Measurements from ENCODE around the gene ITGB4.
A peak's percentile ranks its signal among the peaks of the same experiment; 100 is the strongest.

ITGB4 gene

GRCh38 chr17:75698659-75699058 is 22.6 kb upstream of the ITGB4 start:
- no peak for DNase-seq

DNA sequence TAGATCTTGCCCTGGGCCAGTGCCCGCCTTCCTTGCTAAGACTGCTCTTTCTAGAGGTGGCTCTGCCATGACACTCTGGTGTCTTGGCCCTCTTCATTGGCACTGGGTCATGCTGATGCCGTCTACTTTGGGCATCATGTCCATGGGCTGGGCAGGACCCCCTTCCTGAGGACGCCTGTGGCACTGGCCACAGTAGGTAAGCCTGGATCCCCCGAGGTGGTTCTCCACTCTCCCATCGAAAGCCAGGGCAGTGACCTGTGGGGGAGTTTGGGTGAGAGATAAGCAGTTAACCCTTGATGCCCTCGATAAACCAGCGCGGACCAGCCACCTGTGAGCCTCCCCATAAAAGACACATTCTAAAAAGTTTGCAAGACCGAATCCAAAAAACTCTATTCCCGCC is 20.0 kb upstream of the ITGB4 start:
- no peak for DNase-seq

DNA sequence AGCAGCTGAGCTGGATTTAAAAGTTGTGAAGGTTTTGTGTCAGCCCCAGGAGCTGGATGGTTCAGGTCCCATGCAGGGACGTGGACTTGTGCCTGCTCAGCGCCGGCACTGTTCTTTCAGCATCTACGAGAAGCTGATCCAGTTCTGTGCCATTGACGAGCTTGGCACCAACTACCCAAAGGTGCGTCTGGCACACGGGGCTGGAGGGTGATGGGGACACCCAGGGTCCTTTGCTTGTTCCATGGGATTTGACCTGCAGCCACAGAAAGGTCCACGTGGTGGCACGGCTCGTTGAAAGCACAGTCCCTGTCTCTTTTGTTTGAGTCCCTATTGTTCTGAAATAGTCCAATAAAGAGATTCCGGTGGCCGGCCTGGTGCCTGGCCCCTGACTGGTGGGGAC is 18.1 kb upstream of the ITGB4 start:
- DNase-seq, result no peak

GRCh38 chr17:75703591-75703990 is 17.7 kb upstream of the ITGB4 start:
- DNase-seq, result no peak

DNA sequence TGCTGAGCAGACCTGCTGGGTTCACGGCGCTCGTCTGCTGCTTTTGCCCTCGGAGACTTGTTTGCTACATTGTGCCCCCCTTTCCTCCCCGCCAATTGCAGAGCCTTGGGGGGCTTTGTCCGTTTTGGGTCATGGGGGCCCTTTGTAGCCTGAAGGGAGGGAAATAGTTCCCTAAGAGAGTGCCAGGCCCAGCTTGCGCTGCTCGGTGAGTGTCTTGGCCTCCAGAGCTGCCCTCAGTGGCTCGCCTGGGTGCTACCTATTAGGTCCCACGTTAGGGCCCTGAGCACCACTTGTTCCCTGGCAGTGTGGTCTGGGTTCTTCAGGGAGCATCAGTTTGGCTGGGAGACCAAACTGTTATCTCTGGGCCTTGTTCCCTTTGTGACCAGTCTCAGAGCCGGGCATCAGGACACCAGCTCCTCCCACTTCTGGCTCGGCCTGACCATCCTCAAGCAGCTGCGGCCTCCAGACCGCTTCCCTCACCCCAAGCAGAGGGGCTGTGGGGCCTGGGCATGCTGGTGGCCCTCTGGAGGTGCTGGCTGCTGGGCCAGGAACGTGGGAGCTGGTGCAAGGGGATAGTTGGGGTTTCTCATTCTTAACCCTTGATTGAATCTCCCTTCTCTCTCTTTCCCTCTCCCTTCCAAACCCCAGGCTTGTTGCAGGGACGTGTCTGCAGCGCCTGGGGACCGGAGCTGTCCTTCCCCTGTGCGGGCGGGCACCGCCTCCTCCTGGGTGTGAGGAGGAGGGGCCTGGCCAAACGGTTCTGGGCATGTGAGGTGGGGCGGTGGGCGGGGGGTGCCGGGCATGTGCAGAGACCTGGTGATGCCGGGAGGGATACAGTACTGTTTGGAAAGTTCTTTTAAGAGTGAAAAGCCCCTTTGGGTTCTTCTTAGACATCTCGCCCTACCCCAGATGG is 16.0 kb upstream of the ITGB4 start:
- no peak for DNase-seq

GRCh38 chr17:75706042-75706728 is 15.1 kb upstream of the ITGB4 start:
- DNase-seq, result no peak

- DNase-seq, result peak; percentile 77
Measured at GRCh38 chr17:75707079-75707571, 14.1 kb upstream of the ITGB4 start.

GRCh38 chr17:75712446-75712845 is 8.8 kb upstream of the ITGB4 start:
- DNase-seq, result no peak

GRCh38 chr17:75719732-75720131 is 1.5 kb upstream of the ITGB4 start:
- no peak for DNase-seq

GRCh38 chr17:75721463-75722011 is 278 bp downstream of the ITGB4 start:
- no peak for DNase-seq

- DNase-seq, result no peak
Measured at GRCh38 chr17:75722076-75722475, 817 bp downstream of the ITGB4 start.

DNA sequence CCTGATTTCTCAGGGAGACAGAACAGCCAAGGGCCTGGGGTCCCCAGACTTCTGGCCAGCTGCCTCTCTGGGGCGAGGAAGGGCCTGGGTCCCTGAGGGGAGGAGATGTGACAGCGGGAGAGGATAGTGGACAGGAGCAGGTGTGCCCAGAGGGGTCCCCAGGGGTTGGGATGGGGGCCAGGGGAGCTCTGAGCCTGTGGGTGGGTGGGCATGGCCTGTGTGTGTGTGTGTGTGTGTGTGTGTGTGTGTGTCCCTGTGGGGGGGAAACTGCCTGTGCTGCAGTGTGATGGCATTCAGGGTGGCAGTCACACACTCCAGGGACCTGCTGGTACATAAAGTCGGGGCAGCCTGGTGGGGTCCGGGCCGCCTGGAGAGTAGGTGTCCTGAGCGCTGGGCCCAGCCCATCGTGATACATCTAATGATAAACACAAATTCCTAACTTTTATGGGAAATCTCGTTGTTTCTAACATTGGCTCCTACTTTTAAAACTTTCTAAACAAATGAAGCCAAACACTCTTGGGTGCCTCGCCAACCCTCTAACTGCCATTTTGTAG is 1.4 kb downstream of the ITGB4 start:
- no peak for DNase-seq

DNA sequence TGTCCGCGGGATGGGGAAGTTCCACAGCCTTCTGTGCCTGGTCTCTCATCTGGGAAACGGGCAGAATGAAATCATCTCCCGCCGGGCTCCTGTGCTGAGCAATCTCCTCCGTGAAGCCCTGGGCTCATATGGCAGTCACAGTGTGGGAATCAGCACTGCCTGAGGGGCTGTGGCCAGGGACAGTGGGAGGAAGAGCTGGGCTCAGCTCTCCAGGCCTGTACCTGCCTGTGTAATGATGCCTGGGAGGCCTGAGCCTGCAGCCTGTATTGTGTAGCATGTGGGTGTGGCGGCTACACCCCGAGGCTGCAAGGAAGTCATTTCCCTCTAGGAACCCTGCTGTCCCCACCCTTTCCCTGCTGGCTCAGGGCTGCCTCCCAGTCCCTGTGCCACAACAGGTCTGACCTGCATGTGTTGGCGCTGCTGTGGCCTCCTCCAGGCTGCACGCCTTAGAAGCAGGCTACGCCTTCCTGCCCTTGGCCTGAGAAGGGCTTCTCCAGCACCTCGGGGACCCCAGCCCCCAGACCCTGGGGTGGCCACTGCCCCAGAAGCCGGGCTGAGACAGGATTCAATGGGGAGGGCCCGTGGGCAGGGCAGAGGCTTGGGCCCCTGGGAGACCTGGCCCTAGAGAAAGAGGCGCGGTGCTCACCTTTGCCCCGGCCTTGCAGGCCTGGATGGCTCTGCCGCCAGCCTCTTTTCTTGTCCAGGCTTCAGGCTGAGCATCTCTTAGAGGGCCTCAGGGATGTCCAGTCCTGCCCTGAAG is 2.1 kb downstream of the ITGB4 start:
- no peak for DNase-seq

- no peak for DNase-seq
Measured at GRCh38 chr17:75724016-75725003, 3.1 kb downstream of the ITGB4 start.

GRCh38 chr17:75725504-75725903 is 4.2 kb downstream of the ITGB4 start:
- no peak for DNase-seq

DNA sequence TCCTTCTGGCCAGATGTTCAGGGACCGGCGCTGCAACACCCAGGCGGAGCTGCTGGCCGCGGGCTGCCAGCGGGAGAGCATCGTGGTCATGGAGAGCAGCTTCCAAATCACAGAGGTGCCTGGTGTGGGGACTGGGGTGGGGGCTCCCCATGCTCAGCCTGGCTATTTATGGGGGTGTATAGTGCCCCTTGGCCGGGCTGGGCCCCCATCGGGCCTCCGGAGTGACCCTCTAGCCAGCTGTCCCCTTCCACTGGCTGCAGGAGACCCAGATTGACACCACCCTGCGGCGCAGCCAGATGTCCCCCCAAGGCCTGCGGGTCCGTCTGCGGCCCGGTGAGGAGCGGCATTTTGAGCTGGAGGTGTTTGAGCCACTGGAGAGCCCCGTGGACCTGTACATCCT is 6.1 kb downstream of the ITGB4 start:
- DNase-seq, result no peak

DNA sequence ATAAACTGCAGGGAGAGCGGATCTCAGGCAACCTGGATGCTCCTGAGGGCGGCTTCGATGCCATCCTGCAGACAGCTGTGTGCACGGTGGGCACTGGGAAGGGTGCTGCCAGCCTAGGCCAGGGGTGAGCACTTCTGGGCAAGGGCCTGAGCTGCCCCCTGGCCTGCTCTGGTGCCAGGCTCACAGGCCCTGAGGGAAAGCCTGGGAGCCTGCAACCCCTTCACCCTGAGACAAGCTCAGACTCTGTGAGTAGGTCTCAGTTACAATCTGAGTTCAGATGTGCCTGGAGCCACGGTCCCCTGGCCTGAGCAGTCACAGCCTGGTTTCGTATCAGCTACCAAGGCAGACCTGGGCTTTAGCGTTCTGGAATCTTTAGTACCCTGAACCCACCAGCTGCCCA is 8.1 kb downstream of the ITGB4 start:
- DNase-seq, result no peak

DNA sequence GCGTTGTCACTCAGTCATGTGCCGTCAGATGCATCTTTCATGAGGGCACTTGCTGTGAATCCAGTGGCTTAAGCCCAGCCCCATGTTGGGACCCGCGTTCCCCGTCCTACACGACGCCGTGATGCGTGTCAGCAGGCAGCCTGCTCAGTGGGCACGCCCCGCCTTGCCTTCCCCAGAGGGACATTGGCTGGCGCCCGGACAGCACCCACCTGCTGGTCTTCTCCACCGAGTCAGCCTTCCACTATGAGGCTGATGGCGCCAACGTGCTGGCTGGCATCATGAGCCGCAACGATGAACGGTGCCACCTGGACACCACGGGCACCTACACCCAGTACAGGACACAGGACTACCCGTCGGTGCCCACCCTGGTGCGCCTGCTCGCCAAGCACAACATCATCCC is 8.8 kb downstream of the ITGB4 start:
- no peak for DNase-seq

DNA sequence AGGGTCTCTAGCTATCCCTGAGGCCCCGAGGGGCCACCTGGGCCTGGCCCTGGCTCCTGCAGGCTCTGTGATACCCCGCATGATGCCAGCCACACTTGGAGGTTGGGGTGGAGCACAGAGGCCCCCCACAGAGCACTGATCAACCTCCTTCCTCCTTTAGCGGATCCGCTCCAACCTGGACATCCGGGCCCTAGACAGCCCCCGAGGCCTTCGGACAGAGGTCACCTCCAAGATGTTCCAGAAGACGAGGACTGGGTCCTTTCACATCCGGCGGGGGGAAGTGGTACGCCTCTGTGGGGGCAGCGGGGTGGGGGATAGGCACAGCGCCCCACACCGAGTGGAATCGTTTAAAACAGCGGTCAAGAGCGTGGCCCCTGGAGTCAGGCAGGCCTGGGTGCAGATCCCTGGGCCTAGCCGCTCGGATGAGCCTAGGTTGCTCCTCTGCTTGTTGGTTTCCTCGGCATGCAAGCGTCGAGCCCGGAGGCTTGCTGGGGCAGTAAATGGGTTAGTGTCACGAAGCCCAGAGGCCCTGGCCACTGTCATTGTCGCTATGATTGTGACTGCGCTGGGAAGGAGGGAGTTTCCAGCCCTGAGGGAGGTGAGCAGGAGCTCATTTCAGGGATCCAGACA is 9.9 kb downstream of the ITGB4 start:
- no peak for DNase-seq

DNA sequence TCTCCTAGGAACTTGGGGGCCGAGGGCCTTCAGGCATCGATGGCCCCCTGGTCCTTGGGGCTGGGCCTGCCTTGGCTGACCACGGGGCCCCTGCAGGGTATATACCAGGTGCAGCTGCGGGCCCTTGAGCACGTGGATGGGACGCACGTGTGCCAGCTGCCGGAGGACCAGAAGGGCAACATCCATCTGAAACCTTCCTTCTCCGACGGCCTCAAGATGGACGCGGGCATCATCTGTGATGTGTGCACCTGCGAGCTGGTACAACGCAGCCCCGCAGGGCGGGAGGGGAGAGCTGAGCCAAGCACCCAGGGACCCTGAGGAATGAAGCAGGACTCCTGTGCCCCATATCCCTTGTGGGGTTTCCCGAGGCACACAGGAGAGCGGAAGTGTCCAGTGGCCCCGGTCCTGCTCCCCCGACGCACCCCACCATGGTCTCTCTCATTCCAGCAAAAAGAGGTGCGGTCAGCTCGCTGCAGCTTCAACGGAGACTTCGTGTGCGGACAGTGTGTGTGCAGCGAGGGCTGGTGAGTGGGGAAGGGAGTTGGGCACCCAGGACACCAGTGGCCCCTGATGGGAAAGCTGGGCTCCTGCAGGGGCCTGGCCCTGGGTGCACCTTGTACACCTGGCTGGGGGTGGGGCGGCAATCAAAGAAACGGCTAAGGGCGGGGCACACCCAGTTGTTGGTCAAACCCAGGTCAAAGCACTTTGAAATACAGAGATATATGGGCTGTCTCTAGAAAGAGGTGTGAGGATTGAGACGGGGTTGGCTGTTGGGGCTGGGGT is 10.6 kb downstream of the ITGB4 start:
- no peak for DNase-seq

Measured in 8988T (cell line).